Inflammatory macrophage treated with lipopolysaccharide for 4 hours (primary cell): ENCODE results near the gene ADAM22.
"Not testable (repeated sequence)": the region's sequence is repeated elsewhere in the genome, so short reads cannot be mapped to it uniquely, and the experiment has no call there.

Source experiments
- DNase-seq: peaks from one replicate; pipeline ENCODE4 v3.0.0-alpha.2; 2020

Gene ADAM22, protein sequence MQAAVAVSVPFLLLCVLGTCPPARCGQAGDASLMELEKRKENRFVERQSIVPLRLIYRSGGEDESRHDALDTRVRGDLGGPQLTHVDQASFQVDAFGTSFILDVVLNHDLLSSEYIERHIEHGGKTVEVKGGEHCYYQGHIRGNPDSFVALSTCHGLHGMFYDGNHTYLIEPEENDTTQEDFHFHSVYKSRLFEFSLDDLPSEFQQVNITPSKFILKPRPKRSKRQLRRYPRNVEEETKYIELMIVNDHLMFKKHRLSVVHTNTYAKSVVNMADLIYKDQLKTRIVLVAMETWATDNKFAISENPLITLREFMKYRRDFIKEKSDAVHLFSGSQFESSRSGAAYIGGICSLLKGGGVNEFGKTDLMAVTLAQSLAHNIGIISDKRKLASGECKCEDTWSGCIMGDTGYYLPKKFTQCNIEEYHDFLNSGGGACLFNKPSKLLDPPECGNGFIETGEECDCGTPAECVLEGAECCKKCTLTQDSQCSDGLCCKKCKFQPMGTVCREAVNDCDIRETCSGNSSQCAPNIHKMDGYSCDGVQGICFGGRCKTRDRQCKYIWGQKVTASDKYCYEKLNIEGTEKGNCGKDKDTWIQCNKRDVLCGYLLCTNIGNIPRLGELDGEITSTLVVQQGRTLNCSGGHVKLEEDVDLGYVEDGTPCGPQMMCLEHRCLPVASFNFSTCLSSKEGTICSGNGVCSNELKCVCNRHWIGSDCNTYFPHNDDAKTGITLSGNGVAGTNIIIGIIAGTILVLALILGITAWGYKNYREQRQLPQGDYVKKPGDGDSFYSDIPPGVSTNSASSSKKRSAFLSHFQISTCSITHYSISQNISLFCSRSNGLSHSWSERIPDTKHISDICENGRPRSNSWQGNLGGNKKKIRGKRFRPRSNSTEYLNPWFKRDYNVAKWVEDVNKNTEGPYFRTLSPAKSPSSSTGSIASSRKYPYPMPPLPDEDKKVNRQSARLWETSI

DNA sequence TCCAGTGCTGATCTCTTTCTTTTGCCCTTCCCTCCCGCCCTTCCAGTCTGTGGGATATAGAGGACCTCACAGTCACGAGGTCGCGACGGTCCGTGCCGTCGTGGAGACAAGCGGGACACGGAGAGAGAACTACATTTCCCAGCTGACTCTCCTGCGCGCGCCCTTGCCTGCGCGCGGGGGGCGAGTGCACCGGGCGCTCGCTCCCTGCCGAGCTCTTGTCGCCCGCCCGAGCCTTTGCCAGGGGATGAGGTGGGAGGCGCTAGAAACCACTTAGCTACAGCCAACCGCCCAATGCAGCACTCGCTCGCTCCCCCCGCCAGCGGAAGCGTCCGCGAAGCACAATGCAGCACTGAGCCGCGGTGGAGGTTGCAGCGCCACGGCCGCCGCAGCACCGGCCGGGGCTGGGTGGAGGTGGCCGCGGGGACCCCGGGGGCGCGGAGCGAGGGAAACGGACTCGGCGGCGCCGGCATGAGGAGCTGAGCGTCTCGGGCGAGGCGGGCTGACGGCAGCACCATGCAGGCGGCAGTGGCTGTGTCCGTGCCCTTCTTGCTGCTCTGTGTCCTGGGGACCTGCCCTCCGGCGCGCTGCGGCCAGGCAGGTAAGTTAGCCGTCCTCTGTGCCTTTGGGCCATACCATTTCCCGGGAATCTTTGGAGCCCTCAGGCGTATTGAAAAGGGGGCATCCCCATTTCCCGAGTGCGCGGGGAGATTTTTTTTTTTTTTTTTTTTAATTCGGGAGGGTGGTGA is at the start of gene ADAM22:
Gene ADAM22 (plus strand): TSS at position 299 of the 746 bp plus-strand sequence. CDS start 215 bp downstream, at position 514.
- peak; percentile 43 for DNase-seq

DNA sequence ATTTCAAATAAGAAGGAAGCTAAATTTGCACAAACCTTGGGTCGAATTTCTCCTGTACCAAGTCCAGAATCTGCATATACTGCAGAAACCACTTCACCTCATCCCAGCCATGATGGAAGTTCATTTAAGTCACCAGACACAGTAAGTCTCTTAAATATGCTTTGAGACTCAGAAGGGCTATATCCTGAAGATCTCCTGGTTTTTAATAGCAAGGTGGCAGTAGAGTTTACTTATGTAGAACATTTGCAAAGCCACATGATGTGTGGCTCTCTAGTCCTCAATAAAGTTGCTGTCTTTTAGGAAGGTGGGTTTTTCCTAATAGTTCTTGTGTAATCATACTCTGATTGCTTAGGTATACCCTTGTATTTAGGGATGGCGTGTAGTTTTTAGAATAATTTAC is 49.0 kb upstream of the ADAM22 start:
- no peak for DNase-seq

DNA sequence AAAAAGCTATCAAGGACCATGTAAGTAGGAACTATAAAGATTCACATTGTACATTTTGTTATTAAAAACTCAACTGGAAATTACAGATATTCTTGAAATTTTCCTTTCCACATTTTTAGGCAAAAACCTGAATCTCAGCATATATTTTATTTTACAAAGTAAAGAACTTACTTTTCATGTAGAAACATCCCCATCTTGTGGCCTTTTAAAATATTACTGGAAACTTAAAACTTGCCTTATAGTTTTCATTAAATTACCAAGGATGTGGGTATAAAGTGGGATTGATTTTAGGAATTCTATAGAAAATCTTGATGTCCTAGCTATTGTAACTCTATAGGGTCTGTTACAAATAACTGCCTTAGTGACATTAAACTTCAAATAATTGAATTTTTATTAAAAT is 47.2 kb upstream of the ADAM22 start:
- peak; percentile 65 for DNase-seq

DNA sequence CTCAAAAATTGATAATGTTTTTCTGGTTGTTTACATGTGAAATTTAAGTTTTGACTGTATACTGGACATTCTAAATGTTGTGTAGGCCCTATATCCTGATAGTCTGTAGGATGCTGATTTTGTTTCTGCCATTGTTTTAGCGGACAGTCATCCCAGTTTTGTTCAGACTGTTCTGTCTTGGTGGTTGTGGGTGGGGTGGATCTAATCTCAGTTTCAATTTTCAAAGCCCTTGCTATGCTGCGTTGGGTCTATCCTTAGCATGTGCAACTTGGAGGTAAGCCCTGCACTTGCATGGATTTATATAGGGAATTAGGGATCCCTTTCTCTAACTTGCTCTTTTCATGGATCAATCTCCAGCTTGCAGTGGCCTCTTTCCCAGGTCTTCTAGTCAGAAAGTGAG is 38.7 kb upstream of the ADAM22 start:
- DNase-seq = no peak

DNA sequence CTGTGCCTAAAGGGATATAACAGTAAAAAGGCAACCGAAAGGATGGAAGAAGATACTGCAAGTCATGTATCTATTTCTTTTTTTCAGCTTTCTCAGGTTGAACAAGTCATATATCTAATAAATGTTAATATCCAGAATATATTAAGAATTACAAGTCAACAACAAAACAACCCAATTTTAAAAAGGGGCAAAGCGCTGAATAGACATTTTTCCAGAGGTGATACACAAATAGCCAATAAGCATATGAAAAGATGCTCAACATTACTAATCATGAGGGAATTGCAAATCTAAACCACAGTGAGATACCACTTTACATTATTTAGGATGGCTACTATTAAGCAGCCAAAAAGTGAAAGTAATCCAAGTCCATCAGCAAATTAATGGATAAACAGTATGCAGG is 34.8 kb upstream of the ADAM22 start:
- DNase-seq = no peak

DNA sequence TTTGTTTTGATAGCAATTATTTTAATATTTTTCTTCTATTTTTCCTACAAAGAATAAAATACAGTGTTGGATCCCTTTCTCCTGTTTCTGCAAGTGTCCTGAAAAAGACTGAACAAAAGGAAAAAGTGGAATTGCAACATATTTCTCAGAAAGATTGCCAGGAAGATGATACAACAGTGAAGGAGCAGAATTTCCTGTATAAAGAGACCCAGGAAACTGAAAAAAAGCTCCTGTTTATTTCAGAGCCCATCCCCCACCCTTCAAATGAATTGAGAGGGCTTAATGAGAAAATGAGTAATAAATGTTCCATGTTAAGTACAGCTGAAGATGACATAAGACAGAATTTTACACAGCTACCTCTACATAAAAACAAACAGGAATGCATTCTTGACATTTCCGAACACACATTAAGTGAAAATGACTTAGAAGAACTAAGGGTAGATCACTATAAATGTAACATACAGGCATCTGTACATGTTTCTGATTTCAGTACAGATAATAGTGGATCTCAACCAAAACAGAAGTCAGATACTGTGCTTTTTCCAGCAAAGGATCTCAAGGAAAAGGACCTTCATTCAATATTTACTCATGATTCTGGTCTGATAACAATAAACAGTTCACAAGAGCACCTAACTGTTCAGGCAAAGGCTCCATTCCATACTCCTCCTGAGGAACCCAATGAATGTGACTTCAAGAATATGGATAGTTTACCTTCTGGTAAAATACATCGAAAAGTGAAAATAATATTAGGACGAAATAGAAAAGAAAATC is 26.7 kb upstream of the ADAM22 start:
- not testable (repeated sequence) for DNase-seq

DNA sequence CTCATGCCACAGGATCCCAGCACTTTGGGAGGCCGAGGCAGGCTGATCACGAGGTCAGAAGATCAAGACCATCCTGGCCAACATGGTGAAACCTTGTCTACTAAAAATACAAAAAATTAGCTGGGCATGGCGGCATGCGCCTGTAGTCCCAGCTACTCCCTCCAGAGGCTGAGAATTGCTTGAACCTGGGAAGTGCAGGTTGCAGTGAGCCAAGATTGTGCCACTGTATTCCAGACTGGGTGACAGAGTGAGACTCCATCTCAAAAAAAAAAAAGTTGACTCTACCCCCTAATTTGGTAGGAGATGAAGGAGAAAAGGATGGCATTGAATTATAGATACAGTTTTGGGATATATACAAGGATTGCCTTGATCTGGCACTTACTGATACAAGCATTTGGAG is 25.2 kb upstream of the ADAM22 start:
- not testable (repeated sequence) for DNase-seq

DNA sequence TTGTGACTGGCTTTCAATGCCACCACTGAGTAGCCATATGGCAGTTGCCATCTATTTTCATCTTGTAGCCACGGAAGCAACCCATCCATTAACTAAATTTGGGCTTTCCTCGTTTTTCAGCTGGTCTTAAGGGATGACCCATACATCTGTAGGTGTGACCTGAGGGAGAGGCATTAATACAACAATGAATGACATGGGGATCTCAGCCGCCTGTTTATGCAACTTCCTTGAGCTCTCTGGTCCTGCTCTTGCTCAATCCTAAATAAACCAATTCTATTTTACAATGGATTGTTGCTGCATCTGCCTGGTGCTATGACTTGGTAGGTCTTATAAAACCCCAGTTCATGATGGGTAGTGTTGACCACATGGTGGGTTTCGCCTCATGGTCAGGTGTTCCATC is 21.9 kb upstream of the ADAM22 start:
- DNase-seq = peak; percentile 47

DNA sequence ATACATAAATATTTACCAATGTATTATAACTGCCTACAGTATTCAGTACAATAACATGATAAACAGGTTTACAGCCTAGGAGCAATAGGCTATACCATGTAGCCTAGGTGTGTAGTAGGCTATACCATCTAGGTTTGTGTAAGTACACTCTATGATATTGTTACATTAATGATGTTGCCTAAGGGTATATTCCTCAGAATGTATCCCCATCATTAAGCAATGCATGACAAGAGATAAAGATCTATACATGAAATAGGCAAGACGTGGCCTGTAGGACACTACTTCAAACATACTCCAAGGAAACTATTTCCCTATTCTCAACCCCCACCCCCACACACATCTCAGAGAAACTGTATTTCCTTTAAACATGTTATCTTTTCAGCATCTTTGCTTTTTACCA is 15.3 kb upstream of the ADAM22 start:
- DNase-seq = no peak

DNA sequence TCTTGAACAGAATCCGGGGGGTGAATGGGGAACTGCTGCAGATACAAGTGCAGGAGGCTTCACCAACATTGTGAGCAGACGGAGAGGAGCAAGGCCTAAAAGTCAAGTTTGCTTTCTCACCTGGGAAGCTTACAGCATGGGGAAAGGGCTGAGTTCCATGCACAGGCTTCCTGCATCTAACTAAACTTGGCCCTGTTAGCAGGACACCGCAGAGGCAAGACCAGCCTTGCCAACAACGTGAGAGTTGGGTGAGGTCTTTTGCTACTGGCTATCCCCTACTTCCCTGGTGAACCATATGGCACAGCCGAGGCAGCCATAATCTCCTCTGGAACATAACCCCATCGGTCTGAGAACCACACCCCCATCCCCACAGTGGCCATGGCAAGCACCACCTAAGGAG is 14.2 kb upstream of the ADAM22 start:
- no peak for DNase-seq

DNA sequence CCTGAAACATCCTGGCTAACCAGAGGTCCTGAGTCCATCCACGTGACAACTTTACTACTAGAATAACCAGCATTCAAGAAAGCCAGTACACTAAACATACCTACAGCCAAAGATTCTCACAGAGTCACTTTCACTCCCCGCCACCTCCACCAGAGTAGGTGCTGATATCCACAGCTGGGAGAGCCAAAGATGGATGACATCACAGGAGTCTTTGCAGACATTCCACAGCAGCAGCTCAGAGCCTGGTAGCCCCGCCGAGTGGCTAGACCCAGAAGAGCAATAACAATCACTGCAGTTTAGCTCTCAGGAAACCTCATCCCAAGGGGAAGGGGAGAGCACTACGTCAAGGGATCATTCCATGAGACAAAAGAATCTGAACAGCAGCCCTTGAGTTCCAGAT is 13.5 kb upstream of the ADAM22 start:
- DNase-seq = no peak

DNA sequence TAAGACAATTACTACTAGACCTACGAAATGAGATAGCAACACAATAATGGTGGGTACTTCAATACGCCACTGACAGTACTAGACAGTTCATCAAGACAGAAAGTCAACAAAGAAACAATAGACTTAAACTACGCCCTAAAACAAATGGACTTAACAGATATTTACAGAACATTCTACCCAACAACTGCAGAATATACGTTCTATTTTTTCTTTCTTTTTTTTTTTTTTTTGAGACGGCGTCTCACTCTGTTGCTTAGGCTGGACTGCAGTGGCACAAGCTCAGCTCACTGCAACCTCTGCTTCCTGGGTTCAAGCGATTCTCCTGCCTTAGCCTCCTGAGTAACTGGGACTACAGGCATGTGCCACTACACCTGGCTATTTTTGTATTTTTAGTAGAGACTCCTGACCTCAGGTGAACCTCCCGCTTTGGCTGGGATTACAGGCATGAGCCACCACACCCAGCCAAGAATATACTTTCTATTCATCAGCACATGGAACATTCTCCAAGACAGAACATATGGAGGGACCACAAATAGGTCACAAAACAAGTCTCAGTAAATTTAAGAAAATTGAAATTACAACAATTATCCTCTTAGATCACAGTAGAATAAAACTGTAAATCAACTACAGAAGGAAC is 11.2 kb upstream of the ADAM22 start:
- not testable (repeated sequence) for DNase-seq

DNA sequence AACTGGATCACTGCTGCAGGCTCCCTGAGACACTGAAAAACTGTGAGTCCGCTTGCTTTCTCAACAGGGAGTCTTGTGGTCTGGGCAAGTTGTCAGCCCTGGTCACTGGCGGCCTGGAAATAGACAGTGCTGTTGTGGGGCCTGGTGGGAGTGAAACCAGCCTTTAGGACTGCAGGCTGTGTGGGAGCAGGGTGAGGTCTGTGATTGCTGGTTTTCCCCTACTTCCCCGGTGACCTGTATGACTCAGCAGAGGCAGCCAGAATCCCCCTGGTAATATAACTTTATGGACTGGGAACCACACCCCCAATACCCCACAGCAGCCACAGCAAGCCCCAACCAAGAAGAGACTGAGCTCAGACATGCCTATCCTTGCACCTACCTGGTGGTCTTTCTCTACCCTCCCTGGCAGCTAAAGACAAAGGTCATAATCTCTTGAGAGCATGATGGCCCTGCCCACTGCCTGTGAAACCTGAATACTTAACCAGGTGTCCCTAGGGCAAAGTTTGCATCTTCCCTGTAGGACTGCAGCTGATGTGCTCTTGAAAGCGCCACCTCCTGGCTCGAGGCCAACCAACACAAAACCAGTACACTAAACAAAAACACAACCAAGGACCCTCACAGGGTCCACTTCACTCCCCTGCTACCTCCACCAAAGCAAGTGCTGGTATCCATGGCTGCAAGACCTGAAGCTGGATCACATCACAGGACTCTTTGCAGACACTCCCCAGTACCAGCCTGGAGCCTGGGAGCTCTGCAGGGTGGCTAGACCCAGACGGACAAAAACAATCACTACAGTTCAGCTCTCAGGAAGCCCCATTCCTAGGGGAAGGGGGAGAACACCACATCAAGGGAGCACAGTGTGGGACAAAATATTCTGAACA is 7.2 kb upstream of the ADAM22 start:
- DNase-seq = peak; percentile 50

DNA sequence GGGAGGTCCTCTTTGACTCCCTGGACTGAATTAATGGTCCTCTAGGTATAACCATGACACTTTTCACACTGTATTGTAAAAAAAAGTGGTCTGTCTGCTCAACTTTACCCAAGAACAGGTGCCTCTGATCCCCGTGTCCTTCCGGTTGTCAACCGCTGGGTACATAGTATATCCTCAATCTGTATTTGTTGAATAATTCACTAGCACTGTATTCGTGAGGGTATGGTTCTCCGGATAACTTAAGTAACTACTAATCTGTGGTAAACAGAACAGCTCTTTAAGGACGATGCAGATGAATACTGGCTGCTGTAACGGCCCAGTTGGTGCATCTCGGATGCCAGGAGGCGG is 472 bp upstream of the ADAM22 start:
- DNase-seq = no peak

DNA sequence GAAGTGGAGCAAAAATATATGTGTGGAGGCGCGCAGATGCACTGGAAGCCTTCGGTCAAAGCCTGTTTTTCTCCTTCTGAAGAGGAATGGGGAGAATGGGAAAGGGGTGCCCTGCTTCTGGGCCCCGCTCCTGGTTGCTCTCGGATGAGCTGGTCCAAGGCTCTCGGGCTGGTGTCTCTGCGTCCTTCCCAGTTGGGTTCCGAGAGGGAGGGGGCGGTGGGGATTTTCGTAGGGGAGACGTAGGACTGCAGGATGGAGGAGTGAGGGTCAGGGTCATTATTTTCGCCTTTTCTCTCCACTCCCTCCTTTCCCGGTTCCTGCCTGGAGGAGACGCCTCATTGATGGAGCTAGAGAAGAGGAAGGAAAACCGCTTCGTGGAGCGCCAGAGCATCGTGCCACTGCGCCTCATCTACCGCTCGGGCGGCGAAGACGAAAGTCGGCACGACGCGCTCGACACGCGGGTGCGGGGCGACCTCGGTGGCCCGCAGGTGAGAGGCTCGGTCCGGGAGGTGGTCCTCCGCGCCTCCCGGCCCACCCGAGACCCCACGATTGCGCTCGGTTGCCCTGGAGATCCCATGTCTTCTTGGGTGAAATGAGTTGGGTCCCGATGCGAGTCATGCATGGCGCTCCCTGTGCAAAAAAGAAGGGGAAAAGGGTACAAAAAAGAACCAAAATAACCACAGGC is 790 bp downstream of the ADAM22 start:
- DNase-seq = no peak

DNA sequence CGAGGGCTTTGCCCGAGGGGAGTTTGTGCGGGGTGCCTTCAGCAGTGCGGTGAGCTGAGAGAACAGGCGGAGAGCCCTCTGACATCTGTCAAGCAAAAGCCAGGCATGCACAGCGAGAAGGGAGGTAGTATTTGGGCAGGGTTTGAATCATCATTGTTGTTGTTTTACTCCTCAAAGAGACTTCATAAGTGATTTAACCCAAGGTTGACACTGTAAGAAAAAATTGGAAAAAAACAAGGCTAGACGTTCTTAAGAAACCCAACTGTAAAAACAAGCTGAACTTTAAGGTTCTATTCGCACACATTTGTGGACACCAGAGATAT is 1.3 kb downstream of the ADAM22 start:
- no peak for DNase-seq

DNA sequence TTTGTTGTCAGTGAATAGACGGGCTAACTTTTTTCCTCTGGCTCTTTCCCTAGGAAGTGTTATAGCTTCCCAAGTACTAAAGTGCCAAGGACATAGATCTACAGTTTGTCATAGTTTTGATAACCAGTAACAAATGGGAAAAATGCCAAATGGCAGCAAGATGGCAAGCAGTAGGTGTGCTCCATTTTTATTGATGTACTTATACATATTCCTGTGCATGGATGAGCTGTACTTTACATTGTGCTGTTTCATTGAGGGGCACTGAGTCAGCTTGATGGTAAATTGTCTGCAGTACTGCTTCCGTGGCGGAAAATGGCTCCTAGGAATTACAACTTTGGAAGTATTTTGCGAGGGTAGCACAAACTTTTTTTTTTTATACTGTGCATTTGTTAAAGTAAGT is 7.1 kb downstream of the ADAM22 start:
- DNase-seq = no peak

DNA sequence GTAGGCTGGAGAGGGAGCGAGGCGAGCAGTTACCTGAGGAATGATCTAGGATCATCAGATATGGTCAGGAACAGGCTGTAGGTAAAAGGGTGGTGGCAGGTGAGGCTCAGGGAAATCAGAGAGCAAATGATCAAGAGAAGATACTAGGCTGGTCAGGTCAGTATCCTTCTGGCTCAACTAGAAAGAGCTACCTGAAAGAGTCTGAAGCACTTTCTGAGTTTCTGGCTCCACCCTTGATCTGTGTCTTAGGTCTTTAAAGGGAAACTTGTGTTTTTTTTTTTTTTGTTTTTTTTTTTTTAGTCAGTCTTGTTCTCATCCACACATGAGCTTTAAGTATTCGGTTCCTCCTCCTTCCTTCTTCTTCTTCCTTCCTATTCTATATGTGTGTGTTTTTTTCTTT is 10.5 kb downstream of the ADAM22 start:
- DNase-seq = no peak

DNA sequence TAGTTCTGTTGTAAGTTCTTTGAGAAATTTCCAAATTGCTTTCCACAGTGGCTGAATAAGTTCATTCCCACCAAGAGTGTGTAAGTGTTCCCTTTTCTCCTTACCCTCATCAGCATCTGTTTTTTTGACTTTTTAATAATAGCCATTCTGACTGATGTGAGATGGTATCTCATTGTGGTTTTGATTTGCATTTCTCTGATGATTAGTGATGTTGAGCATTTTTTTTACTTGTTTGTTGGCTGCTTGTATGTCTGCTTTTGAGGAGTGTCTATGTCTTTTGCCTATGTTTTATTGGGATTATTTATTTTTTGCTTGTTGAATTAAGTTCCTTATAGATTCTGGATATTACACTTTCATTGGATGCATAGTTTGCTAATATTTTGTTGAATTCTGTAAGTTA is 11.9 kb downstream of the ADAM22 start:
- not testable (repeated sequence) for DNase-seq

DNA sequence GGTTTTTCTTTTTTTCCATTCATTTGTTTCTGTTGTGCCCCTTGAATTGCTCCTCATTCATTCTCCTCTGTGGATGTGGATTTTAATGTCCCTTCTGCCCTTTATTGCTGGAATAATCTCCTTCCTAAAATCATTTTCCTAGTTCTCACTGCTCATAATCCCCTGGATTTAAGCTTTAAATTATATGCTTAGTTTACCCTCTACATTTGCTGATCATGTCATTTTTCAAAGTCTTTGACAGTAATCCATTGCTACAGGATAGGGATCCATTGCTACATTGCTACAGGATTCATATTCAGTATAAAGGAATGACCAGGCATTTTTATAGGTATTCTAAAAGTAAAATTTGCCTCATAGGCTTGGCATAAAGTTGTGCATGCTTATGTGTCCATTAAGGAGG is 14.3 kb downstream of the ADAM22 start:
- no peak for DNase-seq
